GM19043 (cell line): ENCODE measurements around the gene TAMALIN.

Experiments used
- ATAC-seq: cut with Tn5 transposase; IDR thresholded peaks from one replicate; pipeline ENCODE4 v1.9.1; 2021; ENCODE audit warnings: low read depth; ENCODE audit not compliant: unreplicated experiment

Gene TAMALIN

GRCh38 chr12:52032804-52033445, 26.2 kb downstream of the TAMALIN start:
- ATAC-seq = peak; percentile 95

GRCh38 chr12:52033446-52034140, 26.8 kb downstream of the TAMALIN start:
- no peak for ATAC-seq

- no peak for ATAC-seq
Observed at GRCh38 chr12:52035190-52035589, 28.4 kb downstream of the TAMALIN start.

GRCh38 chr12:52035926-52036325, 29.2 kb downstream of the TAMALIN start:
- ATAC-seq = no peak

- ATAC-seq = no peak
Observed at GRCh38 chr12:52036587-52037171, 29.9 kb downstream of the TAMALIN start.

GRCh38 chr12:52037248-52037861, 30.6 kb downstream of the TAMALIN start:
- ATAC-seq = no peak

- ATAC-seq = no peak
Observed at GRCh38 chr12:52038447-52038846, 31.7 kb downstream of the TAMALIN start.

- no peak for ATAC-seq
Observed at GRCh38 chr12:52041035-52041434, 34.3 kb downstream of the TAMALIN start.

- no peak for ATAC-seq
Observed at GRCh38 chr12:52041695-52042123, 35.0 kb downstream of the TAMALIN start.

GRCh38 chr12:52042706-52043385, 36.1 kb downstream of the TAMALIN start:
- no peak for ATAC-seq

- ATAC-seq = no peak
Observed at GRCh38 chr12:52043386-52044212, 36.9 kb downstream of the TAMALIN start.

- ATAC-seq = no peak
Observed at GRCh38 chr12:52044292-52044983, 37.7 kb downstream of the TAMALIN start.

GRCh38 chr12:52045794-52046199, 39.1 kb downstream of the TAMALIN start:
- ATAC-seq = no peak

GRCh38 chr12:52046859-52047258, 40.1 kb downstream of the TAMALIN start:
- ATAC-seq = no peak

GRCh38 chr12:52049286-52049685, 42.5 kb downstream of the TAMALIN start:
- ATAC-seq = no peak

- ATAC-seq = no peak
Observed at GRCh38 chr12:52049688-52050087, 42.9 kb downstream of the TAMALIN start.

- ATAC-seq = no peak
Observed at GRCh38 chr12:52050116-52050757, 43.5 kb downstream of the TAMALIN start.

- ATAC-seq = peak; percentile 86
Observed at GRCh38 chr12:52050758-52051541, 44.2 kb downstream of the TAMALIN start, which contains the start of gene NR4A1. NR4A1 (plus strand) TSS chr12:52051442; CDS start chr12:52054329, 2,887 bp downstream.
